ENCODE measurements around the gene PARVG. TPM values are rescaled to one million over a fixed set of nuclear protein-coding genes. Genes with fewer than 3 reads are reported as not detected.

The PARVG gene
- total and polyA plus RNA-seq, 2 of the 13 experiments (the other 11 are each of a cell fraction or from before 2014, with no cell fraction given) = not detected

- TF ChIP-seq ZNF597 (CRISPR knock-in tag; IDR thresholded peaks at IDR 0.05) (no peak), ZNF720 (CRISPR knock-in tag; IDR thresholded peaks at IDR 0.05) (no peak)
- TF ChIP-seq, protein P1, sequence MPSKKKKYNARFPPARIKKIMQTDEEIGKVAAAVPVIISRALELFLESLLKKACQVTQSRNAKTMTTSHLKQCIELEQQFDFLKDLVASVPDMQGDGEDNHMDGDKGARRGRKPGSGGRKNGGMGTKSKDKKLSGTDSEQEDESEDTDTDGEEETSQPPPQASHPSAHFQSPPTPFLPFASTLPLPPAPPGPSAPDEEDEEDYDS (CRISPR knock-in tag; IDR thresholded peaks at IDR 0.05) = no peak
Measured at GRCh38 chr22:44225812-44226211, 45.1 kb downstream of the PARVG start (continued).

DNA sequence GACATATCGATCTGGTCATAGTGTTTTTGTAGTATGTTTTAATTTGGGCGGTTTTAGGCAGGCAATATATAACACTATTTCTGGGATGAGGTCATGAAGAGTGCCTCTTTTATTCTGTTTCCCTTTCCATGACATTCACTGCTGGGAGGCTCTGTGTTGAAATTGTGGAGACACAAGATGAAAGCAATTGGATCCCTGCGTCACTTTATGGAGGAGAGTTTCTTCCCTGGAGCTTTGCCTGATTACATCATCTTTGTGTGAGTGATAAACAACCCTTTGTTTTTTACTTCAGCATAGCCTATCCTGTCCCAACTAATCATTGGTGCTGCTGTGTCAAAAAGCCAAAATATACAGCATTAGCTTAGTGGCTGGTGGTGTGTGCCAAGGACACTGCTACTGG lies 48.6 kb downstream of the PARVG start:
- Histone ChIP-seq H3K79me2 (ENCODE audit: insufficient read depth, low read length) (no peaks in the 10 kb centered on the region), H3K27ac (ENCODE audit: extremely low read length, insufficient read depth, low read length) (no peak overlapping the region), H4K20me1 (ENCODE audit: insufficient read depth, low read length) (no peaks in the 10 kb centered on the region), H3K9ac (ENCODE audit: insufficient read depth, low read depth, low read length) (no peak overlapping the region), H3K4me2 (ENCODE audit: low read depth, low read length) (no peak overlapping the region), H2AFZ (ENCODE audit: low read length) (no peak overlapping the region), H3K4me3 (replicated peaks in 1 of 3; ENCODE audit: insufficient read depth in 1 of 3, low read depth in 2 of 3, low read length in 3 of 3) (no peak overlapping the region), H3K9me3 (ENCODE audit: low read length) (peaks cover 7% of the 10 kb centered on the region; the same call in 1 of the 2 replicates), H3K4me1 (ENCODE audit: insufficient read depth, low read length) (no peaks in the 10 kb centered on the region), H3K36me3 (replicated peaks in 1 of 2; ENCODE audit: control insufficient read depth in 1 of 2, insufficient read depth in 2 of 2, low read length in 2 of 2) (no peaks in the 10 kb centered on the region), H3K27me3 (ENCODE audit: control insufficient read depth in 1 of 2, insufficient read depth in 2 of 2, low read length in 2 of 2) (no peaks in the 10 kb centered on the region; a peak in 1 of 5 replicates)
- intact Hi-C loops (cut with micrococcal nuclease; ENCODE audit: unreplicated experiment) (no loop called here), in situ Hi-C loops (cut with HindIII; ENCODE audit: extremely low pct_ligation_motif_present, low pct_unique_long_range_greater_than_20kb) (no loop called here)
- FAIRE-seq = no peak
- no TSS peak for BruUV-seq (replicated peaks)
- ChIA-PET CTCF (ENCODE audit: low intra/inter-chr PET ratio, low total read pairs) (no interaction called here), POLR2A (no interaction called here)
- no peak for DNase-seq (ENCODE audit: low spot score)
- ATAC-seq = no peak
- WGBS (ENCODE audit: low lambda C conversion rate) = 2% methylated on average over 3 of the region's 3 CpGs
- no peak for TF ChIP-seq CHD2 (IDR thresholded peaks at IDR 0.05; ENCODE audit: low read depth, low read length)
- TF ChIP-seq ZFP62 (CRISPR knock-in tag; IDR thresholded peaks at IDR 0.05) = no peak
- TF ChIP-seq MXD3 (CRISPR knock-in tag; IDR thresholded peaks at IDR 0.05) = no peak
- no peak for TF ChIP-seq ZNF510 (CRISPR knock-in tag; IDR thresholded peaks at IDR 0.05; ENCODE audit: low read depth)
- TF ChIP-seq ZNF260 (CRISPR knock-in tag; IDR thresholded peaks at IDR 0.05; ENCODE audit: borderline replicate concordance, low read depth) = no peak
- TF ChIP-seq ZNF224 (CRISPR knock-in tag; IDR thresholded peaks at IDR 0.05) = no peak
- no peak for TF ChIP-seq ZNF354B (CRISPR knock-in tag; IDR thresholded peaks at IDR 0.05)
- TF ChIP-seq ZMYM2 (CRISPR knock-in tag; IDR thresholded peaks at IDR 0.05) = no peak
- TF ChIP-seq PAX8 (CRISPR knock-in tag; IDR thresholded peaks at IDR 0.05; ENCODE audit: borderline replicate concordance) = no peak
- TF ChIP-seq TCF7 (IDR thresholded peaks at IDR 0.05; ENCODE audit: low read depth) = no peak
- TF ChIP-seq, protein P2, sequence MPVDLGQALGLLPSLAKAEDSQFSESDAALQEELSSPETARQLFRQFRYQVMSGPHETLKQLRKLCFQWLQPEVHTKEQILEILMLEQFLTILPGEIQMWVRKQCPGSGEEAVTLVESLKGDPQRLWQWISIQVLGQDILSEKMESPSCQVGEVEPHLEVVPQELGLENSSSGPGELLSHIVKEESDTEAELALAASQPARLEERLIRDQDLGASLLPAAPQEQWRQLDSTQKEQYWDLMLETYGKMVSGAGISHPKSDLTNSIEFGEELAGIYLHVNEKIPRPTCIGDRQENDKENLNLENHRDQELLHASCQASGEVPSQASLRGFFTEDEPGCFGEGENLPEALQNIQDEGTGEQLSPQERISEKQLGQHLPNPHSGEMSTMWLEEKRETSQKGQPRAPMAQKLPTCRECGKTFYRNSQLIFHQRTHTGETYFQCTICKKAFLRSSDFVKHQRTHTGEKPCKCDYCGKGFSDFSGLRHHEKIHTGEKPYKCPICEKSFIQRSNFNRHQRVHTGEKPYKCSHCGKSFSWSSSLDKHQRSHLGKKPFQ (CRISPR knock-in tag; IDR thresholded peaks at IDR 0.05; ENCODE audit: insufficient replicate concordance) = no peak
- TF ChIP-seq, protein P3, sequence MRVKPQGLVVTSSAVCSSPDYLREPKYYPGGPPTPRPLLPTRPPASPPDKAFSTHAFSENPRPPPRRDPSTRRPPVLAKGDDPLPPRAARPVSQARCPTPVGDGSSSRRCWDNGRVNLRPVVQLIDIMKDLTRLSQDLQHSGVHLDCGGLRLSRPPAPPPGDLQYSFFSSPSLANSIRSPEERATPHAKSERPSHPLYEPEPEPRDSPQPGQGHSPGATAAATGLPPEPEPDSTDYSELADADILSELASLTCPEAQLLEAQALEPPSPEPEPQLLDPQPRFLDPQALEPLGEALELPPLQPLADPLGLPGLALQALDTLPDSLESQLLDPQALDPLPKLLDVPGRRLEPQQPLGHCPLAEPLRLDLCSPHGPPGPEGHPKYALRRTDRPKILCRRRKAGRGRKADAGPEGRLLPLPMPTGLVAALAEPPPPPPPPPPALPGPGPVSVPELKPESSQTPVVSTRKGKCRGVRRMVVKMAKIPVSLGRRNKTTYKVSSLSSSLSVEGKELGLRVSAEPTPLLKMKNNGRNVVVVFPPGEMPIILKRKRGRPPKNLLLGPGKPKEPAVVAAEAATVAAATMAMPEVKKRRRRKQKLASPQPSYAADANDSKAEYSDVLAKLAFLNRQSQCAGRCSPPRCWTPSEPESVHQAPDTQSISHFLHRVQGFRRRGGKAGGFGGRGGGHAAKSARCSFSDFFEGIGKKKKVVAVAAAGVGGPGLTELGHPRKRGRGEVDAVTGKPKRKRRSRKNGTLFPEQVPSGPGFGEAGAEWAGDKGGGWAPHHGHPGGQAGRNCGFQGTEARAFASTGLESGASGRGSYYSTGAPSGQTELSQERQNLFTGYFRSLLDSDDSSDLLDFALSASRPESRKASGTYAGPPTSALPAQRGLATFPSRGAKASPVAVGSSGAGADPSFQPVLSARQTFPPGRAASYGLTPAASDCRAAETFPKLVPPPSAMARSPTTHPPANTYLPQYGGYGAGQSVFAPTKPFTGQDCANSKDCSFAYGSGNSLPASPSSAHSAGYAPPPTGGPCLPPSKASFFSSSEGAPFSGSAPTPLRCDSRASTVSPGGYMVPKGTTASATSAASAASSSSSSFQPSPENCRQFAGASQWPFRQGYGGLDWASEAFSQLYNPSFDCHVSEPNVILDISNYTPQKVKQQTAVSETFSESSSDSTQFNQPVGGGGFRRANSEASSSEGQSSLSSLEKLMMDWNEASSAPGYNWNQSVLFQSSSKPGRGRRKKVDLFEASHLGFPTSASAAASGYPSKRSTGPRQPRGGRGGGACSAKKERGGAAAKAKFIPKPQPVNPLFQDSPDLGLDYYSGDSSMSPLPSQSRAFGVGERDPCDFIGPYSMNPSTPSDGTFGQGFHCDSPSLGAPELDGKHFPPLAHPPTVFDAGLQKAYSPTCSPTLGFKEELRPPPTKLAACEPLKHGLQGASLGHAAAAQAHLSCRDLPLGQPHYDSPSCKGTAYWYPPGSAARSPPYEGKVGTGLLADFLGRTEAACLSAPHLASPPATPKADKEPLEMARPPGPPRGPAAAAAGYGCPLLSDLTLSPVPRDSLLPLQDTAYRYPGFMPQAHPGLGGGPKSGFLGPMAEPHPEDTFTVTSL (CRISPR knock-in tag; IDR thresholded peaks at IDR 0.05; ENCODE audit: borderline replicate concordance) = no peak
